ENCODE measurements around the gene FAM163B.

FAM163B gene

DNA sequence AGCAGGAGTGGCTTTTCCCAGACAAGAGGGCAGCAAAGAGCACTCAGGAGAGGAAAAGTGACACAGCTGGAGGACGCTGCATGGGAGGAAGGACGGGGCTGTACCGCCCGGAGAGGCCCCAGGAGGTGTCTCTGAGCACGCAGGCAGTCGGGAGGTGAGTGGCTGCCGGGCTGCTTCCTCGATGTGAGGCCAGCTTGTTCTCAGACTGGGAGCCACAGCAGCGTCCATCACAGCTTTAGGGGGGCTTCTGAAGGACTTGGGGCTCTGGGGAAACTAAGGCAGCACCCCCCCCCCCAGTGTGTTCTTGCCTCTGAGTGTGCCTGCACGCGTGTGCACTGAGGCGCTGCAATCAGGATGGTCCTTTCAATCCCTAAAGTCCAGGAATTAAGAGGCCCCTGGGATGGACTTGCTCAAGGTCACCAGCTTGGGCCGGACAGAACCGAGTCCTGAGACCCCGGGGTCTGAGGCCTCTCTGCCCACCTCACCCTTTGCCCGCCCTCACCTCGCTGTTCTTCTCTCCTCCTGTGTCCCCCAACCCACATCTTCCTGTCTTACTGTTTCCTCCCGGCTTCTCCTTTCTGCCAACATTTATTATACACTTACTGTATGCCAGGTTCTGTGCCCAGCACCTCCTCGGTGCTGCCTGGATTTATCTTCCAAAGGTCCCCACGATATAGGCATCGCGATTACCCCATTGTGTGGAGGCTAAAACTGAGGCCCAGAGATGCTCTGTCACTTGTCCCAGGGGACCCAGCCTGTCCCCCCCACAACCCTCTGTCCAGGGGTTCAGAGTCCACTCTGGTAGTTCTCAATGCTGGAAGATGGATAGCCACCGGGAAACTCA, 32.9 kb downstream of the FAM163B start:
- Histone ChIP-seq H3K27me3 (ENCODE audit: insufficient read depth, poor library complexity, severe bottlenecking) (peaks cover 35% of the 10 kb centered on the region), H3K27ac (replicated peaks) (no peak overlapping the region), H3K4me3 (replicated peaks; ENCODE audit: insufficient read depth, low read length) (no peak overlapping the region)
- DNase-seq (ENCODE audit: low read depth in 1 of 2, low spot score in 1 of 2), result no peak
- TF ChIP-seq, protein P1, sequence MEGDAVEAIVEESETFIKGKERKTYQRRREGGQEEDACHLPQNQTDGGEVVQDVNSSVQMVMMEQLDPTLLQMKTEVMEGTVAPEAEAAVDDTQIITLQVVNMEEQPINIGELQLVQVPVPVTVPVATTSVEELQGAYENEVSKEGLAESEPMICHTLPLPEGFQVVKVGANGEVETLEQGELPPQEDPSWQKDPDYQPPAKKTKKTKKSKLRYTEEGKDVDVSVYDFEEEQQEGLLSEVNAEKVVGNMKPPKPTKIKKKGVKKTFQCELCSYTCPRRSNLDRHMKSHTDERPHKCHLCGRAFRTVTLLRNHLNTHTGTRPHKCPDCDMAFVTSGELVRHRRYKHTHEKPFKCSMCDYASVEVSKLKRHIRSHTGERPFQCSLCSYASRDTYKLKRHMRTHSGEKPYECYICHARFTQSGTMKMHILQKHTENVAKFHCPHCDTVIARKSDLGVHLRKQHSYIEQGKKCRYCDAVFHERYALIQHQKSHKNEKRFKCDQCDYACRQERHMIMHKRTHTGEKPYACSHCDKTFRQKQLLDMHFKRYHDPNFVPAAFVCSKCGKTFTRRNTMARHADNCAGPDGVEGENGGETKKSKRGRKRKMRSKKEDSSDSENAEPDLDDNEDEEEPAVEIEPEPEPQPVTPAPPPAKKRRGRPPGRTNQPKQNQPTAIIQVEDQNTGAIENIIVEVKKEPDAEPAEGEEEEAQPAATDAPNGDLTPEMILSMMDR (IDR thresholded peaks at IDR 0.05; ENCODE audit: insufficient read depth, low read length), result no peak
- TF ChIP-seq SPI1 (IDR thresholded peaks at IDR 0.05; ENCODE audit: borderline replicate concordance, low read depth) (no peak), POLR2AphosphoS5 (IDR thresholded peaks at IDR 0.05; ENCODE audit: low read depth) (no peak), GABPA (IDR thresholded peaks at IDR 0.05; ENCODE audit: low read depth) (no peak)
- TF ChIP-seq, protein P2, sequence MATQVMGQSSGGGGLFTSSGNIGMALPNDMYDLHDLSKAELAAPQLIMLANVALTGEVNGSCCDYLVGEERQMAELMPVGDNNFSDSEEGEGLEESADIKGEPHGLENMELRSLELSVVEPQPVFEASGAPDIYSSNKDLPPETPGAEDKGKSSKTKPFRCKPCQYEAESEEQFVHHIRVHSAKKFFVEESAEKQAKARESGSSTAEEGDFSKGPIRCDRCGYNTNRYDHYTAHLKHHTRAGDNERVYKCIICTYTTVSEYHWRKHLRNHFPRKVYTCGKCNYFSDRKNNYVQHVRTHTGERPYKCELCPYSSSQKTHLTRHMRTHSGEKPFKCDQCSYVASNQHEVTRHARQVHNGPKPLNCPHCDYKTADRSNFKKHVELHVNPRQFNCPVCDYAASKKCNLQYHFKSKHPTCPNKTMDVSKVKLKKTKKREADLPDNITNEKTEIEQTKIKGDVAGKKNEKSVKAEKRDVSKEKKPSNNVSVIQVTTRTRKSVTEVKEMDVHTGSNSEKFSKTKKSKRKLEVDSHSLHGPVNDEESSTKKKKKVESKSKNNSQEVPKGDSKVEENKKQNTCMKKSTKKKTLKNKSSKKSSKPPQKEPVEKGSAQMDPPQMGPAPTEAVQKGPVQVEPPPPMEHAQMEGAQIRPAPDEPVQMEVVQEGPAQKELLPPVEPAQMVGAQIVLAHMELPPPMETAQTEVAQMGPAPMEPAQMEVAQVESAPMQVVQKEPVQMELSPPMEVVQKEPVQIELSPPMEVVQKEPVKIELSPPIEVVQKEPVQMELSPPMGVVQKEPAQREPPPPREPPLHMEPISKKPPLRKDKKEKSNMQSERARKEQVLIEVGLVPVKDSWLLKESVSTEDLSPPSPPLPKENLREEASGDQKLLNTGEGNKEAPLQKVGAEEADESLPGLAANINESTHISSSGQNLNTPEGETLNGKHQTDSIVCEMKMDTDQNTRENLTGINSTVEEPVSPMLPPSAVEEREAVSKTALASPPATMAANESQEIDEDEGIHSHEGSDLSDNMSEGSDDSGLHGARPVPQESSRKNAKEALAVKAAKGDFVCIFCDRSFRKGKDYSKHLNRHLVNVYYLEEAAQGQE (IDR thresholded peaks at IDR 0.05; ENCODE audit: insufficient replicate concordance, low read depth), result no peak

DNA sequence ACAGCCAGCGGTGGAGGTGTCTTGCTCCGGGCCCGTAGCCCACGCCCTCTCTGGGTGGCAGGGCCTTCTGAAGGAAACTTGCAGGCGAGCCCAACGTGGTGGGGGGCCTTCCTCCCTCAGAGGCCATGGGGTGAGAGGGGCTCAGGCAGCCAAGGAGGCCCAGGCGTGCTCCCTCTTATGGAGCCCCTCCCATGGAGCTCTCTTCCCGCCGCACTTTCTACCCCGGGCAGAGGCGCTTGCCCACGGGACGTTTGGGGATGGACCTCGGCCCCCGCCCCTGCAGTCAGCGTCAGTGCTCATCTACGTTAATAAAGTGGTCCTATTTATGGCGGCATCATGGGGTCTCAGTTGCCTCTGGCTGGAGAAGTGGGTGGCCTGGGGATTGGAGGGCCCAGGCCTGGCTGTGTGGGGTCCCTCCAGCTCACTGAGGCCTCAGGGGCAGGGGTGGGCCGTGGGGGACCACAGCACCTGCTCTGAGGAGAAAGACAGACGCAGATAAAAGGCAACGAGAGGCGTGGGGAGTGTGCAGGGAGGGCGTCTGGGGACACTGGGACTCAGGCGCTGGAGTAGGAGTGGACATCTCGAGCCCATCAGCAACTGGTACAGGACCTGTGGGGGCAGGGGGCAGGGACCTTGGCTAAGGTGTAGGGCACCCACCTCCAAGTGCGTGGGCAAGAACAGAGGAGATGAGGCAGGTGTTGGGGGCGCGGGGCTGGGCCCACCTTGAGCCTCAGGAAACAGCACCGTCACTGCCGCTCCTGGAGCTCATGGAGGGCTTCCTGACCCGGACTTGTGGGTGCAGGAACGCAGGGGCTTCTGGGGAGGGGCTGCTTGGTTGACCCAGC, 33.8 kb downstream of the FAM163B start:
- no peak overlapping the region for H3K27ac ChIP-seq (replicated peaks)
- DNase-seq (ENCODE audit: low read depth in 1 of 2, low spot score in 1 of 2), result no peak

DNA sequence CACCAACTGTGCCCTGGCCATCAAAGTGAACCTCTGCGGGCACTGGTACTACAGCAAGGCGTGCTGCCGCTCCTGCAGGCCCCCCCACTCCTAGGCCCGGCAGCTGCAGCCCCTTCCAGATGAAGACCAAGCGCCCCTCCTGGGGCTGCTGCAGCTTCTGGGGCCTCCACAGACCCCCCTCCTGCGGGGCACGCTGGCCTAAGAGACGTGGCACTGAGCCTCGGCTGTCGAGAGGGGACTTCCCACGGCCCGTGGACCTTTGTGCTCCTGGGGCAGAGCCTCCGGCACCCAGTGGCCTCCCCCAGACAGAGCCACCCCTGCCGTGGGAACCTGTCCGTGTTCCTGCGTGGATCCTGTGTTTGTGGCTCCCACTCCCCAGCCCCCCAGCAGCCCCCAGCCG, 34.4 kb downstream of the FAM163B start:
- no peak overlapping the region for H3K27ac ChIP-seq (replicated peaks)
- TF ChIP-seq SPI1 (IDR thresholded peaks at IDR 0.05; ENCODE audit: borderline replicate concordance, low read depth) (no peak), GABPA (IDR thresholded peaks at IDR 0.05; ENCODE audit: low read depth) (no peak), POLR2AphosphoS5 (IDR thresholded peaks at IDR 0.05; ENCODE audit: low read depth) (no peak)
- TF ChIP-seq, protein P1 (IDR thresholded peaks at IDR 0.05; ENCODE audit: insufficient read depth, low read length), result no peak
- DNase-seq (ENCODE audit: low read depth in 1 of 2, low spot score in 1 of 2), result no peak
- peaks cover 25% of the 10 kb centered on the region for H3K27me3 ChIP-seq (ENCODE audit: insufficient read depth, poor library complexity, severe bottlenecking)
- no peak overlapping the region for H3K4me3 ChIP-seq (replicated peaks; ENCODE audit: insufficient read depth, low read length)

More for the DNA sequence above, 33.8 kb downstream of the FAM163B start:
- Histone ChIP-seq H3K4me3 (replicated peaks; ENCODE audit: insufficient read depth, low read length) (no peak overlapping the region), H3K27me3 (ENCODE audit: insufficient read depth, poor library complexity, severe bottlenecking) (peaks cover 28% of the 10 kb centered on the region)
- no peak for TF ChIP-seq GABPA (IDR thresholded peaks at IDR 0.05; ENCODE audit: low read depth)
- no peak for TF ChIP-seq POLR2AphosphoS5 (IDR thresholded peaks at IDR 0.05; ENCODE audit: low read depth)
- TF ChIP-seq, protein P1 (IDR thresholded peaks at IDR 0.05; ENCODE audit: insufficient read depth, low read length), result no peak
- TF ChIP-seq SPI1 (IDR thresholded peaks at IDR 0.05; ENCODE audit: borderline replicate concordance, low read depth), result no peak

DNA sequence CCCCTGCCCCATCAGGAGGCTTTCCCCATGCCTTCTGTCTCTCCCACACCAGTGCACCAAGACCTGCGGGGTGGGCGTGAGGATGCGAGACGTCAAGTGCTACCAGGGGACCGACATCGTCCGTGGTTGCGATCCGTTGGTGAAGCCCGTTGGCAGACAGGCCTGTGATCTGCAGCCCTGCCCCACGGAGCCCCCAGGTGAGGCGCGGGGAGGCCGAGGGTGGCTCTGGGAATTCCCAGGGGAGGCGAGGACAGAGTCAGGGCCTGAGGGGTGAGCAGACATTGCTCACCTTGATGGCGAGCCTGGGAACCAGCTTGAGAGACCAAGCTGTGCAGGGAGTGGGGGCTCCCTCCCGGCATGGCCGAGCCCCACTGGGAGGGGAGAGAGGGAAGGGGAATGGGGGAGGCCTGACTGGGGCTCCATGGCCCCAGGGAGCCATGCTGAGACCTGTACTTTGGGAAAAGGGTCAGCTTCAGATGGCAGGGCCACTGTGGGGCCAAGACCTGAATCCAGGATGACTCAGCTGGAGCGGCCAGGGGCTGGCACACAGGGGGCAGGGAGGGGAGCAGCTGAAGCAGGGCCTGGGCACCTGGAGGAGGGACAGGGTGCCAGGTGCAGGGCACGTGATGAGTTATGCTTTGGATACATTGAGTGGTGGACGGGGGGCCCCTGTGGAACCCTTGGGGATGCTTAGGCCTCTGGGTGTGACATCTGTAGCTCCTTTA, 35.2 kb downstream of the FAM163B start:
- TF ChIP-seq POLR2AphosphoS5 (IDR thresholded peaks at IDR 0.05; ENCODE audit: low read depth), result no peak
- TF ChIP-seq GABPA (IDR thresholded peaks at IDR 0.05; ENCODE audit: low read depth), result no peak
- TF ChIP-seq, protein P1 (IDR thresholded peaks at IDR 0.05; ENCODE audit: insufficient read depth, low read length), result no peak
- no peak for TF ChIP-seq SPI1 (IDR thresholded peaks at IDR 0.05; ENCODE audit: borderline replicate concordance, low read depth)
- H3K27me3 ChIP-seq (ENCODE audit: insufficient read depth, poor library complexity, severe bottlenecking), result peaks cover 18% of the 10 kb centered on the region
- no peak for DNase-seq (ENCODE audit: low read depth in 1 of 2, low spot score in 1 of 2)
- H3K4me3 ChIP-seq (replicated peaks; ENCODE audit: insufficient read depth, low read length), result no peak overlapping the region
- H3K27ac ChIP-seq (replicated peaks), result no peak overlapping the region
